DND-41 (cell line): Measurements from ENCODE around the gene RNFT2.

Experiments
- ATAC-seq: fragments of 200-7000 bp; cut with Tn5 transposase; 3 replicates; pipeline ENCODE4 v1.9.1; 2021; ENCODE audit warnings: low read depth; ENCODE audit not compliant: insufficient read depth
- DNase-seq: peaks from one replicate; pipeline ENCODE4 v3.0.0-alpha.2; 2020
- H2AFZ ChIP-seq: 2 replicates; pipeline ENCODE4 v1.6.0; 2012; ENCODE audit warnings: low read depth, low read length
- H3K27ac ChIP-seq: 2 replicates; pipeline ENCODE4 v1.5.1; 2012; ENCODE audit warnings: low read length, inconsistent platforms
- H3K27me3 ChIP-seq: fragments of 200-600 bp; sonication (generic); 2 replicates; pipeline ENCODE4 v1.6.0; 2012; ENCODE audit warnings: low read length, mild to moderate bottlenecking, inconsistent platforms; ENCODE audit not compliant: insufficient read depth, poor library complexity
- H3K36me3 ChIP-seq: 2 replicates; pipeline ENCODE4 v1.5.1; 2012; ENCODE audit warnings: low read length, inconsistent platforms; ENCODE audit not compliant: insufficient read depth
- H3K4me1 ChIP-seq: 2 replicates; pipeline ENCODE4 v1.5.1; 2012; ENCODE audit warnings: mild to moderate bottlenecking, low read length; ENCODE audit not compliant: insufficient read depth
- H3K4me2 ChIP-seq: 2 replicates; pipeline ENCODE4 v1.6.0; 2012; ENCODE audit warnings: mild to moderate bottlenecking, moderate library complexity, low read length, inconsistent platforms; ENCODE audit not compliant: insufficient read depth
- H3K4me3 ChIP-seq, 2 experiments: fragments of 200-600 bp in 1 of 2; shearing (Covaris generic) in 1 of 2; 2 replicates each; pipeline ENCODE4 v1.5.1; 2012 to 2016; ENCODE audit warnings: inconsistent platforms in 2 of 2, low read length in 2 of 2, mild to moderate bottlenecking in 2 of 2, low read depth in 1 of 2, moderate library complexity in 1 of 2
- H3K79me2 ChIP-seq: 2 replicates; pipeline ENCODE4 v1.6.0; 2012; ENCODE audit warnings: low read length, inconsistent platforms; ENCODE audit not compliant: insufficient read depth
- H3K9ac ChIP-seq: 2 replicates; pipeline ENCODE4 v1.6.0; 2012; ENCODE audit warnings: low read depth, mild to moderate bottlenecking, inconsistent platforms, low read length, moderate library complexity
- H3K9me3 ChIP-seq: 2 replicates; pipeline ENCODE4 v1.5.1; 2012; ENCODE audit warnings: low read length, moderate library complexity, mild to moderate bottlenecking, inconsistent platforms; ENCODE audit not compliant: insufficient read depth, severe bottlenecking
- H4K20me1 ChIP-seq: 2 replicates; pipeline ENCODE4 v1.6.0; 2012; ENCODE audit warnings: low read length; ENCODE audit not compliant: insufficient read depth
- EZH2 ChIP-seq: IDR thresholded peaks from 3 replicates; pipeline ENCODE4 v1.6.1; 2012; ENCODE audit warnings: borderline replicate concordance, low read depth, mild to moderate bottlenecking, moderate library complexity, low read length, inconsistent platforms; ENCODE audit not compliant: severe bottlenecking
- TF ChIP-seq, protein P1 (sequence below): IDR thresholded peaks from 2 replicates; pipeline ENCODE4 v1.5.1; 2012; ENCODE audit warnings: borderline replicate concordance, low read length, moderate library complexity, mild to moderate bottlenecking; ENCODE audit not compliant: poor library complexity, severe bottlenecking; ENCODE audit errors: extremely low read depth

RNFT2 gene

DNA sequence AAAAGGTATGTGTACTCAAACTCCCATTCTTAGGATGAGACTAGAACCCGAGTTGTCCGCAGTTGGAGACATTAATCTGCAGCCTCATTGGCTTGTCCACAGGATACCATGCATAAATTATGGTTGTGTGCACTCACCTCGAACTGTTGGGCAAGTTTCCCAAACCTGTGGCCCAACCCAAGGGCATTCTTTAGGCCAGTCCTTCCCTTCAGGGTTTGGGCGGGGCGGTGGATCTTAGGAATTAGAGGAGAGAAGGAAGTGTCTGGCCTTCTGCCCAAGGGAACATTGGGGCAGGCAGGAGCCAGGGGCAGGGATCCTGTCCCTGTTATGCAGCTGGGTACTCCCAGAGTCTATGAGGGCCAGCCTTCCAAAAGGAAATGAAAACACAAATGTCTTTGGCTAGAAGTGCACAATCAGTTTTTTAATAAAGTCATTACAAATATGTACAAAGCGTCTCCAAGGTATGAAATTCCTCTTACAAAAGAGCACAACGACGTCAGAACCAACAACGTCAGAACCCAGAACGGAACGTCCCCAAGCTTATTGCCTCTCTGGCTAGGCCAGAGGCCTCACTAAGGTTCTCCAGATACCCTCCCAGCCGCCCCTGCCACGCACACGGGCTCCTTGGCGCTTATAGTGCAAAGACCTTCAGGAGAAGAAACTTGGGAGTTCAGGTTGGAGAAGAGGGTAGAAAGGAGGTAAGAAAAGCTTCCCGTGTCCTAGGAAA, 117.8 kb downstream of the RNFT2 start:
- H3K9me3 ChIP-seq, result no peaks in the 10 kb centered on the region
- no peak overlapping the region for H2AFZ ChIP-seq
- no peak overlapping the region for H3K27ac ChIP-seq
- ATAC-seq, result no peak
- H3K27me3 ChIP-seq, result no peaks in the 10 kb centered on the region
- no peak overlapping the region for H3K4me2 ChIP-seq
- H3K9ac ChIP-seq, result no peak overlapping the region
- TF ChIP-seq EZH2, result no peak
- TF ChIP-seq, protein P1, sequence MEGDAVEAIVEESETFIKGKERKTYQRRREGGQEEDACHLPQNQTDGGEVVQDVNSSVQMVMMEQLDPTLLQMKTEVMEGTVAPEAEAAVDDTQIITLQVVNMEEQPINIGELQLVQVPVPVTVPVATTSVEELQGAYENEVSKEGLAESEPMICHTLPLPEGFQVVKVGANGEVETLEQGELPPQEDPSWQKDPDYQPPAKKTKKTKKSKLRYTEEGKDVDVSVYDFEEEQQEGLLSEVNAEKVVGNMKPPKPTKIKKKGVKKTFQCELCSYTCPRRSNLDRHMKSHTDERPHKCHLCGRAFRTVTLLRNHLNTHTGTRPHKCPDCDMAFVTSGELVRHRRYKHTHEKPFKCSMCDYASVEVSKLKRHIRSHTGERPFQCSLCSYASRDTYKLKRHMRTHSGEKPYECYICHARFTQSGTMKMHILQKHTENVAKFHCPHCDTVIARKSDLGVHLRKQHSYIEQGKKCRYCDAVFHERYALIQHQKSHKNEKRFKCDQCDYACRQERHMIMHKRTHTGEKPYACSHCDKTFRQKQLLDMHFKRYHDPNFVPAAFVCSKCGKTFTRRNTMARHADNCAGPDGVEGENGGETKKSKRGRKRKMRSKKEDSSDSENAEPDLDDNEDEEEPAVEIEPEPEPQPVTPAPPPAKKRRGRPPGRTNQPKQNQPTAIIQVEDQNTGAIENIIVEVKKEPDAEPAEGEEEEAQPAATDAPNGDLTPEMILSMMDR, result no peak
- H3K36me3 ChIP-seq, result no peaks in the 10 kb centered on the region
- H4K20me1 ChIP-seq, result no peaks in the 10 kb centered on the region
- no peak overlapping the region for H3K4me3 ChIP-seq
- peaks cover 18% of the 10 kb centered on the region for H3K4me1 ChIP-seq
- no peak for DNase-seq
- H3K79me2 ChIP-seq, result no peaks in the 10 kb centered on the region

DNA sequence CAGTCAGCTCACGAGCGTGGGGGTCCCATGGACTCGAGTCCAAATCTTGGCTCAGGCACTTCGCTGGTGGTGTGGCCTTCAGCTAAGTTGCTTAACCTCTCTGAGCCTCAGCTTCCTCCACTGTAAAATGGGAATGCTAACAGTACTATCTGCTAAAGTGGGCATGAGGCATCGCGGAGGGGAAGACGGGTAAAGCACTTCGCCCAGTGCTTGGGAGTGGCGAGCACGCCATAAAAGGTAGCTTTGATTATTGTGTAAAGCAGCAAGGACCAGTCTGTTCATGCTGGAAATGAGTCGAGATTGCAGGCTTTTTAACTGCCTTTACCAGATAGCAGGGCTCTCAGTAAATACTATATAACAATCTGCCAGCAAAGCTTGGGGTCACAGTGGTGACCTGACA, 118.6 kb downstream of the RNFT2 start:
- H3K27ac ChIP-seq, result no peak overlapping the region
- no peaks in the 10 kb centered on the region for H3K27me3 ChIP-seq
- no peak overlapping the region for H3K4me2 ChIP-seq
- H3K36me3 ChIP-seq, result no peaks in the 10 kb centered on the region
- peaks cover 27% of the 10 kb centered on the region for H3K4me1 ChIP-seq
- H3K4me3 ChIP-seq, result no peak overlapping the region
- H3K9me3 ChIP-seq, result no peaks in the 10 kb centered on the region
- DNase-seq (no peak), ATAC-seq (no peak)
- H3K9ac ChIP-seq, result no peak overlapping the region
- no peaks in the 10 kb centered on the region for H4K20me1 ChIP-seq
- TF ChIP-seq, protein P1, result no peak
- TF ChIP-seq EZH2, result no peak
- H3K79me2 ChIP-seq, result no peaks in the 10 kb centered on the region
- H2AFZ ChIP-seq, result no peak overlapping the region

DNA sequence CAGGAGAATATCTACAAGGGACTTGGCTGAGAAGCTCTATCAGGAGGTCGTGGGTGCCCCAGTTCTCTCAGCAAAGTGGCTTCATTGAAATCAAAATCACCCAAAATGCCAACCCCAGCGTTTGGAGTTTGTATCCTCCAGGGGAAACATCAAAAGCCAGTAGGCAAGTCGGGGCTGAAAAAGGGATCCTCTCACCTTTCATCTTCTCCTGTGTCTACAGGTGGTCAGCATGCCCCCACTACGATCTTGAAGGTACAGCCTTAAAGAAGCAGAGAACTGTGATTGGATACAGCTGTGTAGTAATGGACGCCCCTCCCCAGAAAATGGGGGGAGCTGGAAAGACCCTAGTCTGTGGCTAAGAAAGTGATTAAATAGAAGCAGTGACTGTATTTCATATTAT, 121.0 kb downstream of the RNFT2 start:
- Histone ChIP-seq H3K9me3 (no peaks in the 10 kb centered on the region), H2AFZ (no peak overlapping the region), H3K27ac (no peak overlapping the region), H3K4me3 (no peak overlapping the region), H4K20me1 (no peaks in the 10 kb centered on the region), H3K79me2 (no peaks in the 10 kb centered on the region), H3K36me3 (no peaks in the 10 kb centered on the region), H3K4me2 (no peak overlapping the region), H3K27me3 (no peaks in the 10 kb centered on the region), H3K9ac (no peak overlapping the region), H3K4me1 (peaks cover 19% of the 10 kb centered on the region)
- ATAC-seq (no peak), DNase-seq (no peak)
- TF ChIP-seq, protein P1, result no peak
- TF ChIP-seq EZH2, result no peak

DNA sequence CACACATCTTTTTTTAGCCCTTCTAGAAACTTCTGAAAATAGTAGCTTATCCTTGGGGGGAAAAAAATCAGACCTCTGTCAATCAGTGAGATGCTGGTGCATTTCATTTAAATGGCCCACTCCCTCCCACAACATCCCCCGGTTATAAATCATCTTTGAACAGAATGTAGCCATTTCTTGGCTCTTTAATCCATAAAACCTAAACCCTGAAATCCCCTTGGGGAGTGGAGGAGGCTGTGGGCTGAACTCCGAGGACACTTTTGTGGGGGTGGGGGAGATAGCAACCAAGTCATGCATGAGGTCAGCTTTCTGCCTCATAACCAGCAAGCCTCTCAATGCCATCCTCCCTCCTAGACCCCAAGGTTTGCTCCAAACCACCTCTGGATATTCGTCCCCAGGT, 122.1 kb downstream of the RNFT2 start:
- Histone ChIP-seq H3K9ac (no peak overlapping the region), H3K27ac (no peak overlapping the region), H4K20me1 (no peaks in the 10 kb centered on the region), H3K79me2 (no peaks in the 10 kb centered on the region), H3K9me3 (no peaks in the 10 kb centered on the region), H3K4me2 (no peak overlapping the region), H3K27me3 (no peaks in the 10 kb centered on the region), H3K36me3 (no peaks in the 10 kb centered on the region), H3K4me3 (no peak overlapping the region), H2AFZ (no peak overlapping the region), H3K4me1 (peaks cover 16% of the 10 kb centered on the region)
- ATAC-seq (no peak), DNase-seq (no peak)
- no peak for TF ChIP-seq EZH2
- TF ChIP-seq, protein P1, result no peak
